PFSK-1 (cell line): Measurements from ENCODE around the gene GFRA1.

Experiments
- FOXP2 ChIP-seq: optimal IDR thresholded peaks from 2 replicates; pipeline ENCODE3; 2011; ENCODE audit warnings: borderline replicate concordance, control low read depth, inconsistent platforms; ENCODE audit not compliant: insufficient read depth; ENCODE audit errors: extremely low read length, extremely low read depth
- POLR2AphosphoS5 ChIP-seq: IDR thresholded peaks from 2 replicates; pipeline ENCODE4 v1.6.1; 2012; ENCODE audit warnings: low read depth, mild to moderate bottlenecking, control low read depth, low read length, moderate library complexity
- REST ChIP-seq, 2 experiments: IDR thresholded peaks; 2 replicates each; pipeline versions ENCODE4 v1.6.1 to v1.8.0; 2011 to 2012; ENCODE audit warnings: low read depth in 2 of 2, low read length in 2 of 2, control low read depth in 1 of 2, inconsistent platforms in 1 of 2, mild to moderate bottlenecking in 1 of 2, moderate library complexity in 1 of 2; ENCODE audit not compliant: insufficient read depth in 1 of 2
- SIN3A ChIP-seq: IDR thresholded peaks from 2 replicates; pipeline ENCODE4 v1.6.1; 2012; ENCODE audit warnings: mild to moderate bottlenecking, low read length, moderate library complexity, borderline replicate concordance; ENCODE audit not compliant: insufficient read depth
- TAF1 ChIP-seq: IDR thresholded peaks from 2 replicates; pipeline ENCODE4 v1.6.1; 2012; ENCODE audit warnings: low read length, control low read depth, borderline replicate concordance; ENCODE audit not compliant: insufficient read depth

Gene GFRA1

GRCh38 chr10:116101616-116102315 lies 171.2 kb downstream of the GFRA1 start:
- no peak for TF ChIP-seq TAF1
- no peak for TF ChIP-seq POLR2AphosphoS5
- no peak for TF ChIP-seq SIN3A
- TF ChIP-seq FOXP2, result no peak
- no peak for TF ChIP-seq REST (IDR thresholded peaks at IDR 0.05; ENCODE audit: insufficient read depth in 1 of 2, low read depth in 2 of 2, low read length in 2 of 2)

- TF ChIP-seq REST (IDR thresholded peaks at IDR 0.05; ENCODE audit: insufficient read depth in 1 of 2, low read depth in 2 of 2, low read length in 2 of 2) (no peak), TAF1 (no peak), SIN3A (no peak), FOXP2 (no peak), POLR2AphosphoS5 (no peak)
Observed at GRCh38 chr10:116100984-116101383, 172.0 kb downstream of the GFRA1 start.

- no peak for TF ChIP-seq REST (IDR thresholded peaks at IDR 0.05; ENCODE audit: insufficient read depth in 1 of 2, low read depth in 2 of 2, low read length in 2 of 2)
- TF ChIP-seq TAF1, result no peak
- TF ChIP-seq POLR2AphosphoS5, result no peak
- TF ChIP-seq SIN3A, result no peak
- TF ChIP-seq FOXP2, result no peak
Observed at GRCh38 chr10:116099023-116099420, 174.0 kb downstream of the GFRA1 start.

GRCh38 chr10:116098411-116099022 lies 174.5 kb downstream of the GFRA1 start:
- TF ChIP-seq POLR2AphosphoS5 (no peak), TAF1 (no peak), FOXP2 (no peak), REST (IDR thresholded peaks at IDR 0.05; ENCODE audit: insufficient read depth in 1 of 2, low read depth in 2 of 2, low read length in 2 of 2) (no peak), SIN3A (no peak)
